ENCODE measurements around the gene CNTFR.

The CNTFR gene

DNA sequence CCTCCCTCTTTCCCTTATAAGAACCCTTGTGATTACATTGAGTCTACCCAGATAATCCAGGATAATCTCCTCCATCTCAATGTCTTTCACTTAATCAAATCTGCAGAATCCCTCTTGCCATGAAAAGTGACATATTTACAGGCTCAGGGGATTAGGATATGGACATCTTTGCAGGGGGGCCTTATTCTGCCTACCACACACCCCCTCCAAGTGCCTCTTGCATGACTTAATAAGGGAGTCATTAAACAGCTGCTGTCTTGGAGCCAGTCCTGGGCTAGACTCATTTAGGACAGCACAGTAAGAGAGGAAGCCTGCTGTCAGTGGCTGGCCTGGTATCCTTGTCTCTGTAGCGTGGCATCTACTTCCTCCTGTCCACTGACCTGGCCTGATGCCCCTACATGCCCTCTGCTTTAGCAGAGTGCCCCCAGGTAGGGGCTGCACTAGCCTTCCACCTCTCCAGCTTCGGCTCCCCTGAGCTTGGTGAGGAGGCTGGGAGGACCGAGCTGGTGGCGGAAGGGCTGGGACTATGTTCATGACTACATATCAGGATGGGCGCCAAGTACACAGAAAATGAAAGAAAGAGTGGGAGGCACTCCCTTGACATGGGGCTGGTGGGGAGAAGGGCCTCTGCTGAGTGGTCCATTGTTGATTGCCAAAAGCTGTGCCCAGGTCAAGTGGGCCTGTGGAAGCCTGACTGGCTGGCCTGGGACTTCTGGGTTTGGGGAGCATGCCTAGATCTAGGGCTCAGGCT lies 84.0 kb downstream of the CNTFR start:
- DNase-seq, result no peak

DNA sequence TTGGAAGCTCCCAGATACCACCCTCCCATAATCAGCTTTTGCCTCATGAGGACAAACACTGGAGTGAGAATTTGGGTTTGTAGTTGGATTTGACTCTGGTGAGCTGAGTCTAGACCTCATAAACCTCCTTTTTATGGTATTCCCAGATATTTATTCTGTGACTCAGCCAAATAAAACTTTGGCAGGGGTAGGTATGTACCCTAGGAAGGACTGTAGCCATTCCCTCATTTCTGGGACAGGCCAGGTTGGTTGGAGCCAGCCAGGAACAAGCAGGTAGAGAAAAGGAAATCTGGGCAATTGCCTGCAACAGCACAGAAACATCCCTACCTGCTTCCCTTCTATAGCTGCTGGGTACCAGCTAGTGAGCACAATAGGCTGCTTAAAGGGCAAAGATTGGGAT lies 86.1 kb downstream of the CNTFR start:
- no peak for DNase-seq

DNA sequence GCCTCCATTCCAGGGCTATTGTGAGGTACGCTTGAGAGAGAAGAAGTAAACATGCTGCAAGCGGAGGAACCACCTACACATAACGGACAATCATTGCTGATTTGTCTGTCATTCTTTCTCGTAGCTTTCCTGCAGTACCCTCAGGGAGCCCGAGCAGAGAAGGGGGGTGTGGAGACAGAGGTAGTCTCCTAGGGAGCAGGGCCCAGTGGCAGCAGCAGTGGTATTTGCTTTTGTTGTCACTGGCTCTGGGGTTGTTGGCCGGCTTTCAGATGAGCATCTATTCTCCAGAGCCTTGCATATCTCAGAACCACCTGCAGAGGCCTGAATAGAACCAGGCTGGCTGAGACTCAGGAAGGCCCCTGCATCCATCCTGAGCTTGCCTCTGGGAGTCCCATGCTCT lies 86.6 kb downstream of the CNTFR start:
- no peak for DNase-seq

DNA sequence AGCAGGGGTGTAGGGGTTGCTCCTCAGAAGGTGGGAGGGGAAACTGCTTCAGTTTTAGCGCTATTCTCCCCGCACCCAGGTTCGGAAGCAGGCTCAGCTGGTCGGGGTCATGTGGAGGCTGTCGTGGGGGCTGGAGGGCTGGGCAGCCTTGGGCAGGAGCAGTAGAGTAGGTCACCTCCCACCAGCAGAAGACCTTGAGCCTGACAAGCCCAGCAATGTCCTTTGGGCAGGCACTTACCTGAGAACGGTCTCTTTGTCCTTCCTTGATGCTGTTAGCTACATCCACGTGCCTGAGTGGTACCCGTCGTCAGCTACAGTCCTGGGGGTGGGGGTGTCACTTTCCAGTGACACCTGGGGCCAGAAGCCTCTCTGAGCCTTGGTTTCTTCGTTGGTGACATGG lies 87.1 kb downstream of the CNTFR start:
- DNase-seq, result no peak

DNA sequence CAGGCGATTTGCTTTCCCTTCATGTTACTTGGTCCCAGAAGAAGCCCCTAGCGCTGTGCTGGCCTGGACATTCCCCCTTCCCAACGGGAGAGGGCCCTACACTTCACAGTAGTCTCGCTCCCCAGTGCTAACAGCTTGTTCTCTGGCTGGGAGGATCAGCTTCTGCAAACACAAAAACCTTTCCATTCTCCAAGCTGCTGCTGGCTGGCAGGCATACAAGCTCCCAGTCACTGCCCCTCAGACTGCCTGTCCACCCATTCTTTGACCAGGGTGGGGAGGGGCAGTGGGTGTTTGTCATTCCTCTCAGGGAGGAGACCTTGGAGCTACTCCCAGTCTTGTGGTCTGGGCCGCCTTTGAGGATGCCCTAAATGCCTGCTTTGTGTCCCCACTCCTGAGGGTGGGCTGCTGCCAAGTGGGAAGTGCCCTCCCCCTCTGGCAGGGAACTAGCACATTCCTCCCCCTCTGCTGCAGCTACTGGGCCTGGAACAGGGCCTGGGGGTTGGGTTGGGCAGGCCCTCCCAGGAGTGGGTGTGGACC lies 87.6 kb downstream of the CNTFR start:
- DNase-seq, result no peak
